HL-60 (cell line): ENCODE data around the gene EHD4.

Experiments
- DNase-seq, 2 experiments: peaks; one replicate each; pipeline ENCODE4 v3.0.0-alpha.2; 2010 to 2020; ENCODE audit warnings: low read depth in 1 of 2, low spot score in 1 of 2
- H3K27ac ChIP-seq: fragments of 250-450 bp; sonication (Bioruptor Pico); replicated peaks from 2 replicates; pipeline ENCODE4 v1.5.1; 2020; ENCODE audit warnings: mild to moderate bottlenecking, moderate library complexity
- H3K27me3 ChIP-seq: fragments of 250-450 bp; sonication (Bioruptor Pico); 2 replicates; pipeline ENCODE4 v1.5.1; 2021; ENCODE audit warnings: mild to moderate bottlenecking, moderate library complexity; ENCODE audit not compliant: insufficient read depth, poor library complexity, severe bottlenecking
- H3K4me3 ChIP-seq: replicated peaks from 2 replicates; pipeline ENCODE4 v1.5.1; 2011; ENCODE audit warnings: mild to moderate bottlenecking, control low read depth, low read length; ENCODE audit not compliant: insufficient read depth
- CTCF ChIP-seq: IDR thresholded peaks from one replicate; pipeline ENCODE4 v1.5.1; 2011; ENCODE audit warnings: low read length, control low read depth, inconsistent platforms; ENCODE audit not compliant: insufficient read depth
- GABPA ChIP-seq: IDR thresholded peaks from 2 replicates; pipeline ENCODE4 v1.6.1; 2012; ENCODE audit warnings: low read depth
- POLR2AphosphoS5 ChIP-seq: IDR thresholded peaks from 2 replicates; pipeline ENCODE4 v1.6.1; 2012; ENCODE audit warnings: low read depth
- REST ChIP-seq: IDR thresholded peaks from 2 replicates; pipeline ENCODE4 v1.6.1; 2012; ENCODE audit warnings: low read depth; ENCODE audit not compliant: insufficient replicate concordance
- SPI1 ChIP-seq: IDR thresholded peaks from 2 replicates; pipeline ENCODE4 v1.6.1; 2012; ENCODE audit warnings: low read depth, mild to moderate bottlenecking, borderline replicate concordance

Gene EHD4

GRCh38 chr15:41857316-41857715 lies 115.0 kb downstream of the EHD4 start:
- no peak overlapping the region for H3K4me3 ChIP-seq
- no peak for TF ChIP-seq SPI1
- no peak for TF ChIP-seq GABPA
- TF ChIP-seq CTCF, result no peak
- TF ChIP-seq REST, result no peak
- H3K27ac ChIP-seq, result no peak overlapping the region
- no peaks in the 10 kb centered on the region for H3K27me3 ChIP-seq
- no peak for DNase-seq

DNA sequence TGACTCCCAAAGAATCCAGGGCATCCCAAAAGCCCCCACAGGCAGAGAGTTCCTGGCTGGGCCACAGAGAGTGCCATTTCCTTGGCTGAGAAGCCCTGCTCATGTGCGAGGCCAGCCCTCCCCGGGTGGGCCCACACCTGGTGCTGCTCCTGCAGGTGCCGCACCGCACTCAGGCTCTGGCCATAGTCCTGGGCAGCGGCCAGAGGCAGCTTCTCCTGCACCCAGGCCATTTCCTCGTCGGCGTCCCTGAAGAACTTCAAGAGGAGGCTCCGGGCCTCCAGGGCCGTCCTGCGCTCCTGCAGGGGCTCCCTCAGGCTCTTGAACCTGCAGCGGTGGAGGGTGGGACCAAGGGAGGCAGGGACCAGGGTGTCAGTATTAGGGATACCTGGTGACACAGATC lies 115.6 kb downstream of the EHD4 start:
- Histone ChIP-seq H3K4me3 (no peak overlapping the region), H3K27me3 (no peaks in the 10 kb centered on the region), H3K27ac (no peak overlapping the region)
- DNase-seq, result no peak
- no peak for TF ChIP-seq CTCF
- no peak for TF ChIP-seq REST
- TF ChIP-seq GABPA, result no peak

GRCh38 chr15:41856262-41856661 lies 116.1 kb downstream of the EHD4 start:
- no peak for TF ChIP-seq REST
- no peak for TF ChIP-seq POLR2AphosphoS5
- TF ChIP-seq GABPA, result no peak
- no peak for TF ChIP-seq SPI1
- no peak for TF ChIP-seq CTCF
- DNase-seq, result no peak
- no peaks in the 10 kb centered on the region for H3K27me3 ChIP-seq
- H3K4me3 ChIP-seq, result no peak overlapping the region
- no peak overlapping the region for H3K27ac ChIP-seq
